Ovary (tissue), 9 donors: ENCODE results near the gene PMFBP1. TPM values are rescaled to one million over a fixed set of nuclear protein-coding genes. Genes with fewer than 3 reads are reported as not detected.

Experiments used
- DNase-seq, 5 donors: peaks; one replicate each; pipeline ENCODE4 v3.0.0-alpha.2; 2019 to 2020
- H3K27ac ChIP-seq, 2 donors: fragments of 200-600 bp; one replicate each; pipeline versions ENCODE4 v1.5.1 to v1.8.0; 2019 to 2022
- H3K27me3 ChIP-seq: fragments of 200-600 bp; one replicate; pipeline ENCODE4 v1.8.0; 2022
- H3K36me3 ChIP-seq: fragments of 200-600 bp; sonication (generic); one replicate; pipeline ENCODE4 v1.5.1; 2019
- H3K4me1 ChIP-seq: one replicate; pipeline ENCODE4 v1.8.1; 2013; ENCODE audit warnings: mild to moderate bottlenecking, moderate library complexity; ENCODE audit not compliant: insufficient read depth
- H3K4me3 ChIP-seq: fragments of 200-600 bp; sonication (generic); one replicate; pipeline ENCODE4 v1.5.1; 2017
- H3K9me3 ChIP-seq, 2 donors: fragments of 200-600 bp in 1 of 2; sonication (generic) in 1 of 2; one replicate each; pipeline versions ENCODE4 v1.5.1 to v1.8.1; 2013 to 2019; ENCODE audit warnings: mild to moderate bottlenecking in 1 of 2, moderate library complexity in 1 of 2
- CTCF ChIP-seq, 3 donors: fragments of 450-650 bp in 2 of 3; fragments of 200-600 bp in 1 of 3; IDR thresholded peaks; one replicate each; pipeline versions ENCODE4 v1.5.1 to v1.8.0; 2016 to 2022; ENCODE audit warnings: antibody characterized with exemption in 3 of 3, mild to moderate bottlenecking in 1 of 3
- EP300 ChIP-seq: sonication (generic); formaldehyde crosslinking; IDR thresholded peaks from one replicate; pipeline ENCODE4 v1.6.1; 2017; ENCODE audit warnings: antibody characterized with exemption
- POLR2A ChIP-seq: fragments of 450-650 bp; IDR thresholded peaks from one replicate; pipeline ENCODE4 v1.6.1; 2017; ENCODE audit warnings: antibody characterized with exemption, mild to moderate bottlenecking, moderate library complexity
- WGBS, 3 donors: extraction: QIAGEN DNeasy Blood & Tissue Kit in 1 of 3; methylation state at CpG; one replicate each; pipeline versions ENCODE4 v1.1.5 to v1.1.7; 2013 to 2017; 5-methylcytosine and 5-hydroxymethylcytosine counted together
- intact Hi-C, 4 donors: fragments of 100-400 bp; cut with DNase I; formaldehyde crosslinking; loops; one replicate each; pipeline versions ENCODE4 v1.11.0 to v1.15.1; 2022 to 2023
- polyA plus RNA-seq, 2 donors: library from polyadenylated mRNA; stranded (reverse); fragments of 200-250 nt in 1 of 2; fragments of 350-450 nt in 1 of 2; fragmentation: Illumina TruSeq in 1 of 2; extraction: RNeasy Lipid Tissue Mini Kit (QIAGEN cat#74804) in 1 of 2; gene quantifications; one replicate each; pipeline ENCODE4 v1.2.3, GENCODE V29; 2013 to 2014
- total RNA-seq, 7 donors: library from RNA; depleted of rRNA in 2 of 7; stranded (reverse); fragments of >200 nt in 2 of 7; fragmentation: NEBNext Ultra II Directional in 3 of 7; extraction: Animal tissue kit (Norgen Biotek cat#: 25700) in 3 of 7; gene quantifications; one replicate each; pipeline versions ENCODE4 v1.1.0 to v1.2.4, GENCODE V29; 2016 to 2023
- donor health status: DM: no; HTN: no; CAD: no; lungs with moderate emphysema.
- donor health status: DM: no; HTN: no; CAD: no.
- donor health status: Bipolar disorder and iron deficiency.
- donor health status: DM: yes; HTN: yes; CAD: no.
- donor health status: DM: no; HTN: no; CAD: no.
- donor health status: DM: yes; HTN: yes; CAD: no.

The PMFBP1 gene
- total and polyA plus RNA-seq, 9 donors: 0.12 to 1.7 (median 0.57) TPM

- Histone ChIP-seq H3K27ac (no peak overlapping the region), H3K36me3 (no peaks in the 10 kb centered on the region), H3K4me3 (no peak overlapping the region), H3K4me1 (no peaks in the 10 kb centered on the region), H3K9me3 (no peaks in the 10 kb centered on the region), H3K27me3 (no peaks in the 10 kb centered on the region)
- DNase-seq: no peak
- TF ChIP-seq CTCF (IDR thresholded peaks at IDR 0.05): no peak
- TF ChIP-seq EP300: no peak
- no peak for TF ChIP-seq POLR2A
- 76 to 87% (median 81%) methylated on average over 5 of the region's 5 CpGs for WGBS, 3 donors
- intact Hi-C loops: no loop called here
Measured at GRCh38 chr16:72199761-72200337, 27.9 kb upstream of the PMFBP1 start.

DNA sequence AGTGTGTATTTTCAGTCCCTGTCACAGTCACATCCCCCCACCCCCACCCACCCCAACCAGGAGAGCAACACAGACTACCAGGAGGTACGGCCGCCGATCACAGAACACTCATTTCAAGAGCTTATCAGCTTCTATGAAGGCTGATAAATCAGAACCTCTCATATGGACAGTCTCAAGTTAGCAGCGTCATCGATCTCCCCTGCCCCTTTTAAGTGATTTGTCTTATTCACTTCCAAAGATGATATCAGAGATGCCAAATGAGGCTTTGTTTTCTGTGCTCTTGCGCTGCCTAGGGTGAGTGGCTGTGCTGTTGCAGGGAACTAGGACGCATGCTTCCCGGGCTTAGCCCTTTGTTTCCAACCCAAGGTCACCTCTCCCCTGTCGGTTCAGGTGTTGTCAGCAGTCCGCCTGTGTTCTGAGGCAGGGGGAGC lies 26.8 kb upstream of the PMFBP1 start:
- no peak overlapping the region for H3K4me3 ChIP-seq
- H3K9me3 ChIP-seq: no peaks in the 10 kb centered on the region
- intact Hi-C loops: no loop called here
- H3K27ac ChIP-seq: no peak overlapping the region
- 49 to 60% (median 56%) methylated on average over 10 of the region's 10 CpGs for WGBS, 3 donors
- no peaks in the 10 kb centered on the region for H3K4me1 ChIP-seq
- no peaks in the 10 kb centered on the region for H3K27me3 ChIP-seq
- TF ChIP-seq CTCF (IDR thresholded peaks at IDR 0.05) (no peak), POLR2A (no peak), EP300 (no peak)
- H3K36me3 ChIP-seq: no peaks in the 10 kb centered on the region
- no peak for DNase-seq

DNA sequence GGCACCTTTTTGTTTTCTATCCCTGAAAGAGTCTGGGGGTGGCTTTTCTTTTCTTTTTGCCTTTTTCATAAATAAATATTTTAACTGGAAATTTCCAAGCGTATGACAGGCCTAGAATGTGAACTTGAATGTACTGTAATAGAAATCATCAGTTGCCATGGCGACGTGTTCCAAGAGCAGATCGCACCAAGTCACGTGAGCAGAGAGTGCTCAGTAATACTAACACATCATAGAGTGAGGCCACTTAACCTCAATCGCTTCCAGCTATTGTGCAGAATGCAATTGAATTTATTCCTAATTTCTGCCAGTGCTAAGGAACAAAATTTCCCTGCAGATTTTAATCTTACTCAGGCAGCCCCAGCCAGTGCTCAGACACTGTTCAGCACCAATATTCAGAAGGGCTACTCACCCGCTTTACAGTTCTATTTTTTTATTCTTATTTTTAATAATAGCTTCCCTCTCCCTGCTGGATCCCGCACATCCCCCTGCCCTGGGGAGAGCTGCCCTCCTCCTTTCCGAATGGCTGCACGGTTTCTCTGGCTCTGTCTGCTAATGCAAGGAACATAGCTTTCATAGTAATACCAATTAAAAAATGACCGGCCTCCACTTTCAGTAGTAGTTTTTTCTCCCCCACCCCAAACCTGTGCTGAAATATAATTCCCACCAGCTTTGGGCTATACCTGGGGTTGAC lies 26.2 kb upstream of the PMFBP1 start:
- intact Hi-C loops: no loop called here
- WGBS, 3 donors: 17 to 23% (median 20%) methylated on average over 11 of the region's 11 CpGs
- no peaks in the 10 kb centered on the region for H3K4me1 ChIP-seq
- H3K27me3 ChIP-seq: no peaks in the 10 kb centered on the region
- H3K27ac ChIP-seq: no peak overlapping the region
- H3K9me3 ChIP-seq: no peaks in the 10 kb centered on the region
- no peak overlapping the region for H3K4me3 ChIP-seq
- no peaks in the 10 kb centered on the region for H3K36me3 ChIP-seq
- DNase-seq: peak; percentile 21 to 68 (median 40)
- no peak for TF ChIP-seq POLR2A
- TF ChIP-seq CTCF (IDR thresholded peaks at IDR 0.05): no peak
- no peak for TF ChIP-seq EP300

GRCh38 chr16:72197545-72197944 lies 25.6 kb upstream of the PMFBP1 start:
- TF ChIP-seq EP300 (no peak), POLR2A (no peak), CTCF (IDR thresholded peaks at IDR 0.05) (no peak)
- intact Hi-C loops: no loop called here
- Histone ChIP-seq H3K27me3 (no peaks in the 10 kb centered on the region), H3K4me3 (no peak overlapping the region), H3K9me3 (no peaks in the 10 kb centered on the region), H3K4me1 (no peaks in the 10 kb centered on the region), H3K36me3 (no peaks in the 10 kb centered on the region), H3K27ac (no peak overlapping the region)
- WGBS, 3 donors: 46 to 56% (median 52%) methylated on average over 4 of the region's 4 CpGs
- DNase-seq: no peak
